Endothelial cell of umbilical vein (primary cell): ENCODE measurements around the gene SRRM3. TPM values are rescaled to one million over a fixed set of nuclear protein-coding genes. Genes with fewer than 3 reads are reported as not detected.

ENCODE experiments used
- BruUV-seq: library from RNA; stranded (reverse); fragments of 400-500 nt; replicated peaks from 2 replicates; lab custom pipeline; 2021; lab: Mats Ljungman, UMichigan
- CTCF ChIA-PET: fragments of 300-600, 350-600 bp; sonication (Branson Sonifier 250); formaldehyde crosslinking; loops from one replicate; lab custom pipeline; 2021; ENCODE audit warnings: antibody characterized with exemption, inconsistent platforms; lab: Charles Lee
- POLR2A ChIA-PET: fragments of 300-600, 350-600 bp; sonication (Branson Sonifier 250); formaldehyde crosslinking; loops from one replicate; lab custom pipeline; 2021; ENCODE audit warnings: antibody characterized with exemption, inconsistent platforms; lab: Charles Lee
- DNase-seq: peaks from one replicate; pipeline ENCODE4 v3.0.0-alpha.2; 2011; ENCODE audit warnings: low read depth, low spot score
- FAIRE-seq: peaks from 2 replicates; lab custom pipeline; 2011; peaks lifted over from hg19 to GRCh38; lab: Jason Lieb, UNC
- H2AFZ ChIP-seq: 2 replicates; pipeline ENCODE4 v1.6.0; 2012; ENCODE audit warnings: low read depth, low read length, control low read depth, inconsistent platforms
- H3K27ac ChIP-seq: 2 replicates; pipeline ENCODE4 v1.5.1; 2011; ENCODE audit warnings: low read depth, mild to moderate bottlenecking, control low read depth, low read length, moderate library complexity; ENCODE audit not compliant: insufficient read depth
- H3K27me3 ChIP-seq, 2 experiments: 2 replicates each; pipeline versions ENCODE4 v1.6.0 to v1.6.1; 2011; ENCODE audit warnings: low read length in 2 of 2, mixed read lengths in 1 of 2; ENCODE audit not compliant: control insufficient read depth in 2 of 2, insufficient read depth in 2 of 2
- H3K36me3 ChIP-seq, 2 experiments: 2 replicates in 1 of 2; 3 replicates in 1 of 2; pipeline ENCODE4 v1.5.1; 2011; ENCODE audit warnings: low read length in 2 of 2, mild to moderate bottlenecking in 1 of 2, moderate library complexity in 1 of 2; ENCODE audit not compliant: control insufficient read depth in 2 of 2, insufficient read depth in 2 of 2; ENCODE audit errors: extremely low read depth in 1 of 2
- H3K4me1 ChIP-seq: 3 replicates; pipeline ENCODE4 v1.5.1; 2011; ENCODE audit warnings: mild to moderate bottlenecking, low read length; ENCODE audit not compliant: control insufficient read depth, insufficient read depth; ENCODE audit errors: extremely low read depth
- H3K4me2 ChIP-seq: 2 replicates; pipeline ENCODE4 v1.6.1; 2011; ENCODE audit warnings: low read length, control low read depth, mixed read lengths; ENCODE audit not compliant: insufficient read depth
- H3K4me3 ChIP-seq, 3 experiments: fragments of 200-600 bp in 1 of 3; sonication (generic), shearing (Covaris generic) in 1 of 3; replicated peaks in 1 of 3; 2 replicates each; pipeline ENCODE4 v1.5.1; 2011 to 2016; ENCODE audit warnings: control low read depth in 3 of 3, low read length in 3 of 3, mild to moderate bottlenecking in 2 of 3, inconsistent platforms in 1 of 3, low read depth in 1 of 3, moderate library complexity in 1 of 3; ENCODE audit not compliant: insufficient read depth in 1 of 3
- H3K79me2 ChIP-seq: 2 replicates; pipeline ENCODE4 v1.6.0; 2012; ENCODE audit warnings: low read length, inconsistent platforms; ENCODE audit not compliant: control insufficient read depth, insufficient read depth
- H3K9ac ChIP-seq: replicated peaks from 2 replicates; pipeline ENCODE3; 2011; ENCODE audit warnings: low read length, control low read depth; ENCODE audit not compliant: insufficient read depth; ENCODE audit errors: extremely low read depth
- H3K9me1 ChIP-seq: replicated peaks from 3 replicates; pipeline ENCODE4 v1.6.0; 2011; ENCODE audit warnings: mild to moderate bottlenecking, low read length; ENCODE audit not compliant: control insufficient read depth, insufficient read depth; ENCODE audit errors: extremely low read depth
- H3K9me3 ChIP-seq: replicated peaks from 2 replicates; pipeline ENCODE4 v1.5.1; 2012; ENCODE audit warnings: low read length, inconsistent platforms; ENCODE audit not compliant: control insufficient read depth, insufficient read depth
- H4K20me1 ChIP-seq: replicated peaks from 2 replicates; pipeline ENCODE3; 2011; ENCODE audit warnings: mild to moderate bottlenecking, low read length; ENCODE audit not compliant: control insufficient read depth, insufficient read depth; ENCODE audit errors: extremely low read depth
- CTCF ChIP-seq, 2 donors: IDR thresholded peaks; 1 replicate in 1 of 2; 2 replicates in 1 of 2; pipeline ENCODE4 v1.5.1; 2011; ENCODE audit warnings: low read length in 2 of 2, mild to moderate bottlenecking in 2 of 2, moderate library complexity in 2 of 2, control low read depth in 1 of 2, inconsistent platforms in 1 of 2, low read depth in 1 of 2; ENCODE audit not compliant: insufficient read depth in 1 of 2; ENCODE audit errors: extremely low read depth in 1 of 2
- EZH2 ChIP-seq: IDR thresholded peaks from 2 replicates; pipeline ENCODE4 v1.6.1; 2012; ENCODE audit warnings: borderline replicate concordance, low read depth, mild to moderate bottlenecking, moderate library complexity, low read length, inconsistent platforms; ENCODE audit not compliant: severe bottlenecking
- FOS ChIP-seq: IDR thresholded peaks from 2 replicates; pipeline ENCODE4 v1.6.1; 2011; ENCODE audit warnings: mild to moderate bottlenecking, low read length, moderate library complexity, borderline replicate concordance; ENCODE audit not compliant: insufficient read depth
- GATA2 ChIP-seq: IDR thresholded peaks from 2 replicates; pipeline ENCODE4 v1.7.0; 2011; ENCODE audit warnings: low read depth, mild to moderate bottlenecking, moderate library complexity, mixed read lengths, low read length; ENCODE audit not compliant: insufficient read length, insufficient read depth
- JUN ChIP-seq: IDR thresholded peaks from 2 replicates; pipeline ENCODE4 v1.6.1; 2011; ENCODE audit warnings: borderline replicate concordance, low read depth; ENCODE audit not compliant: insufficient read length, insufficient read depth
- MAX ChIP-seq: IDR thresholded peaks from 2 replicates; pipeline ENCODE4 v1.6.1; 2011; ENCODE audit not compliant: insufficient read depth, insufficient read length
- MYC ChIP-seq: IDR thresholded peaks from one replicate; pipeline ENCODE4 v1.6.1; 2011; ENCODE audit warnings: mild to moderate bottlenecking, low read depth, low read length
- POLR2A ChIP-seq: IDR thresholded peaks from 2 replicates; pipeline ENCODE4 v1.6.1; 2012; ENCODE audit warnings: low read depth, mild to moderate bottlenecking, control low read depth, low read length
- POLR2AphosphoS5 ChIP-seq: IDR thresholded peaks from 2 replicates; pipeline ENCODE4 v1.6.1; 2012; ENCODE audit warnings: low read depth, mild to moderate bottlenecking, control low read depth, low read length, moderate library complexity; ENCODE audit not compliant: insufficient read depth
- dilution Hi-C: fragments of 300-500 bp; cut with MboI; formaldehyde crosslinking; loops from one replicate; pipeline ENCODE4 v1.15.0; 2019; ENCODE audit warnings: low sequenced_read_pairs; ENCODE audit not compliant: extremely low pct_ligation_motif_present
- intact Hi-C: fragments of 100-400 bp; cut with micrococcal nuclease; formaldehyde crosslinking; loops from one replicate; pipeline ENCODE4 v1.10.0; 2022
- polyA plus RNA-seq, 4 experiments: library from polyadenylated mRNA; depleted of rRNA in 3 of 4; stranded (reverse) in 3 of 4; unstranded in 1 of 4; fragments of >200 nt; gene quantifications; 2 replicates each; pipeline versions ENCODE4 v1.2.1 to v1.2.3, GENCODE V29; 2011 to 2012; ENCODE audit warnings: missing spikeins in 1 of 4
- total RNA-seq: library from RNA; stranded (reverse); gene quantifications from 2 replicates; pipeline ENCODE4 v1.2.3, GENCODE V29; 2021

Gene SRRM3
- total and polyA plus RNA-seq, 2 donors (not counting 3 experiments of a cell fraction or from before 2014, with no cell fraction given): 4.4 to 5.4 TPM

GRCh38 chr7:76244781-76245391 lies 43.2 kb downstream of the SRRM3 start:
- FAIRE-seq (no peak), DNase-seq (no peak)
- TF ChIP-seq MYC (no peak), POLR2AphosphoS5 (no peak), EZH2 (no peak), JUN (no peak), GATA2 (no peak), POLR2A (no peak), FOS (no peak), MAX (no peak), CTCF (IDR thresholded peaks at IDR 0.05; ENCODE audit: extremely low read depth in 1 of 2, insufficient read depth in 1 of 2, low read depth in 1 of 2, low read length in 2 of 2) (no peak)
- Histone ChIP-seq H3K4me1 (no peaks in the 10 kb centered on the region), H4K20me1 (no peaks in the 10 kb centered on the region), H3K4me3 (no peak overlapping the region), H3K9me3 (no peaks in the 10 kb centered on the region), H3K79me2 (no peaks in the 10 kb centered on the region), H2AFZ (no peak overlapping the region), H3K4me2 (no peak overlapping the region), H3K9me1 (no peaks in the 10 kb centered on the region), H3K27me3 (peaks cover 0 to 2% of the 10 kb centered on the region in 2 experiments), H3K9ac (no peak overlapping the region), H3K36me3 (no peaks in the 10 kb centered on the region), H3K27ac (no peak overlapping the region)
- intact Hi-C loops: no loop called here
- CTCF ChIA-PET: no interaction called here
- dilution Hi-C loops: no loop called here
- POLR2A ChIA-PET: no interaction called here
- BruUV-seq: no TSS peak
